HG02798 (cell line): ENCODE measurements around the gene RNF7.
"Not testable (repeated sequence)": the region's sequence is repeated elsewhere in the genome, so short reads cannot be mapped to it uniquely, and the experiment has no call there.

Source experiments
- ATAC-seq: cut with Tn5 transposase; IDR thresholded peaks from one replicate; pipeline ENCODE4 v1.9.1; 2021; ENCODE audit warnings: mild to moderate bottlenecking; ENCODE audit not compliant: unreplicated experiment, poor library complexity

The RNF7 gene

DNA sequence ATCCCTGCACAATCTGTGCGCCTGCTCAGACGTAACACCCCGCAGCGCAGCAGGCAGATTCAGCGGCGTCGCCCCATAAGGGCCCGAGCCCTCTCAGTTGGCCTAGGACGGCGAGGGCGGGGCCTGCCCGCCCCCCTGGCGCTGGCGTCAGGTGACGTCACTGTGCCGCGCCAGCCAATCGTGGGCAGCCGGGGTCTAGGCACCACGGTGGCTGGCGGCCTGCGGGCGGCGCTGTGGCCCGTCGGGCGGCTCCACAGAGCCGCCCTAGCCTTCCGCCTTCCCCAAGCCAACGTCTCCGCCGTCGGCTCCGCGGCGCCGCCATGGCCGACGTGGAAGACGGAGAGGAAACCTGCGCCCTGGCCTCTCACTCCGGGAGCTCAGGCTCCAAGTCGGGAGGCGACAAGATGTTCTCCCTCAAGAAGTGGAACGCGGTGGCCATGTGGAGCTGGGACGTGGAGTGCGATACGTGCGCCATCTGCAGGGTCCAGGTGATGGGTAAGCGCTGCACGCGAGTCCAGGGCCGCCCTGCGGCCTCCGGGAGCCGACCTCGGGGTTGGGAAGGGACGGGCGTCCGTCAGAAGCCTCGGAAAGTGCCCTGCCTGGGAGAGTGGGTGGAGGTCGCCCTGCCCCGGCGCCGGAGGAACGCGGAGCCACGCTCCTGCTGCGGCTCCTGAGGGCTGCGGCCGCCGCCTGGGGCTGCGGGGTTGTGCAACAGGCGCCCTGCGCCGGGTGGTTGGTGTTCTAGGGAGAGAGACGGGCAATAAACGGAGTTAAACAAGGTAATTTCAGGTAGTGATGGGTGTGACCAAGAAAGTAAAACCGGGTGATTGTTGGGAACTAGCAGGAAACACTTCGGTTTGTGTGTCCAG lies at the start of gene RNF7:
Gene RNF7 (plus strand): TSS at position 277 of the 869 bp plus-strand sequence. CDS start 44 bp downstream, at position 321.
- ATAC-seq, result peak; percentile 96

DNA sequence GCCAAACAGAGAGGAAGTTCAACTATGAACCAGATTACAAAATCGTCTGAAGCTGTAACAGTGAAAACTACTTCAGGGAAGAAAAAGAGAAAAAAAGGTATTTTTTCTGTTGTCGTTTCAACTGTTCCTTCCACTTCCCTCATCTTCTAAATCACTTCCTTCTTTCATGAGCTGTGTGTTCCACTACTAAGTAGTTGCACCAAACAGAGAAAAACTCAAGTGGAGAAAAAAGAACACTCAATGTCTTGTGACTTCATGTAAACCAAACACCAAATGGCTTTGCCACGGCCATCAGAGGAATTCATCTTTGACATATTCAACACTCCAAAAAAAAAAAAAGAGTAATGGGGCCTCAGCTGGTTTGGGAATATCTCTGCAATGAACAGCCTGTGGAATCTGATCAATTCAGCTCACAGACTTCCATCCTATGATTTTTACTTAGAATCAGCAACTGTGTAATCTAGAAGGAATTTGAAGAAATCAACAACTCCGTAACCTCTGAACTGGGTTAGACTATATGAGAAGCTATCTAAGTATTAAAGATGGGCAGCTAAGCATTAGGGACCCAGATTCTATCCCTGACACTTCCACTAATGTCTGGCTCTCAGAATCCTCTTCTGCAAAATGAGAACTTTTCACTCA lies 47.5 kb upstream of the RNF7 start:
- ATAC-seq, result no peak

DNA sequence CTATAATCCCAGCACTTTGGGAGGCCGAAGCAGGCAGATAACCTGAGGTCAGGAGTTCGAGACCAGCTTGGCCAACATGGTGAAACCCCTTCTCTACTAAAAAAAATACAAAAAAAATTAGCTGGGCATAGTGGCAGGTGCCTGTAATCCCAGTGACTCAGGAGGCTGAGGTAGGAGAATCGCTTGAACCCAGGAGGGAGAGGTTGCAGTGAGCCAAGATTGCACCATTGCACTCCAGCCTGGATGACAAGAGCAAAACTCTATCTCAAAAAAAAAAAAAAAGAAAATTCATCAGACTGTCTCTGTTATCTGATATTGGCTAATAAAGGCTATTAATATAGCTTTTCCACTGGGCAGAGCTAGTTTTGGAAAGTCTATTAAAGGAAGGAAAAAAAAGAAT lies 46.6 kb upstream of the RNF7 start:
- not testable (repeated sequence) for ATAC-seq

- ATAC-seq, result not testable (repeated sequence)
Observed at GRCh38 chr3:141692973-141693372, 45.1 kb upstream of the RNF7 start.

- no peak for ATAC-seq
Observed at GRCh38 chr3:141699324-141699723, 38.8 kb upstream of the RNF7 start.

DNA sequence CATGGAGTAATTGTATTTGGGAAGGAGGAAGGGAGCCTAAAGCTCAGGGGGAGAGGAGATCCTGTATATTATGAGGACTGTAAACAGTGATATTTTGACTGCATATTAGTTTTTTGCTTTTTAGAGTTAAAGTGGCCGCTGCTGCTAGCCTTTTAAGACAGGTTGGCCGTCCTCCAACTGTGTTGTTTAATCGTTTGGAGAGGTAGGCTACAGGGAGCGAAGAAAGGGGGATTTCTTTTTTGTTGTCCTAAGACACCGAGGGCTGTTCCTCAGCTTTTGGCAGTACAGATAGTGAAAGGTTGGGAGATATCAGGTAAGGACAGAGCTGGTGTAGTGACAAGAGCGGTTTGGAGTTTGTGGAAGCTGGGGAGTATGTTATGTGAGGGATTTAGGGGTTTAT lies 38.2 kb upstream of the RNF7 start:
- ATAC-seq, result no peak

DNA sequence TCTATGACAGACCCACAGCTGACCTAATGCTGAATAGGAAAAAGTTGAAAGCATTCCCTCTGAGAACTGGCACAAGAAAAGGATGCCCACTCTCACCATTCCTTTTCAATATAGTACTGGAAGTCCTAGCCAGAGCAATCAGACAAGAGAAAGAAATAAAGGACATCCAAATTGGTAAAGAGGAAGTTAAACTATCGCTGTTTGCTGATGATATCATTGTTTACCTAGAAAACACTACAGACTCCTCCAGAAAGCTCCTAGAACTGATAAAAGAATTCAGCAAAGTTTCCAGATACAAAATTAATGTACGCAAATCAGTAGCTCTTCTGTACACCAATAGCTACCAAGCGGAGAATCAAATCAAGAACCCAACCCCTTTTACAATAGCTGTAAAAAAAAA lies 34.7 kb upstream of the RNF7 start:
- not testable (repeated sequence) for ATAC-seq

DNA sequence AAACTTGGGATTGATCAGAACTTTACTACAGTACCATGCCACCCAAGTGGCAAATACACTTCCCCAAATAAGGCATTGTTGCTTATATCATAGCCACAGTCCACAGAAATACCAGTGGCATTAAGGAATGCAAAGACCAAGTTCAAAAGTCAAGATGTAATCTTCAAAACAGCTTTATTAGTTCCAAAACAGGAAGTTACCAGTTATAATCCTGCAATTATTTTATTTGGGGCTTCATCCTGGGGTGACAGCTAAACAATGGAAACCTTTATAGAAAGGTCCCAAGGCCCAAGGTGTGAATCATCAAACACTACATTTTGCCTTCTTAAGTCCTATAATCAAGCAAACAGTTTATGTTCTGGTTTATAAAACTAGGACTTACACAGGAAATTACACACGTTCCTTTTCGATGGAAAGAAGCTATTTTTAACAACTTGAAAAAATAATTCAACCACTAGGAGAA lies 30.3 kb upstream of the RNF7 start:
- no peak for ATAC-seq

- no peak for ATAC-seq
Observed at GRCh38 chr3:141708367-141708766, 29.7 kb upstream of the RNF7 start.

GRCh38 chr3:141709126-141709770 lies 28.9 kb upstream of the RNF7 start:
- no peak for ATAC-seq

- ATAC-seq, result no peak
Observed at GRCh38 chr3:141710121-141710520, 28.0 kb upstream of the RNF7 start.

DNA sequence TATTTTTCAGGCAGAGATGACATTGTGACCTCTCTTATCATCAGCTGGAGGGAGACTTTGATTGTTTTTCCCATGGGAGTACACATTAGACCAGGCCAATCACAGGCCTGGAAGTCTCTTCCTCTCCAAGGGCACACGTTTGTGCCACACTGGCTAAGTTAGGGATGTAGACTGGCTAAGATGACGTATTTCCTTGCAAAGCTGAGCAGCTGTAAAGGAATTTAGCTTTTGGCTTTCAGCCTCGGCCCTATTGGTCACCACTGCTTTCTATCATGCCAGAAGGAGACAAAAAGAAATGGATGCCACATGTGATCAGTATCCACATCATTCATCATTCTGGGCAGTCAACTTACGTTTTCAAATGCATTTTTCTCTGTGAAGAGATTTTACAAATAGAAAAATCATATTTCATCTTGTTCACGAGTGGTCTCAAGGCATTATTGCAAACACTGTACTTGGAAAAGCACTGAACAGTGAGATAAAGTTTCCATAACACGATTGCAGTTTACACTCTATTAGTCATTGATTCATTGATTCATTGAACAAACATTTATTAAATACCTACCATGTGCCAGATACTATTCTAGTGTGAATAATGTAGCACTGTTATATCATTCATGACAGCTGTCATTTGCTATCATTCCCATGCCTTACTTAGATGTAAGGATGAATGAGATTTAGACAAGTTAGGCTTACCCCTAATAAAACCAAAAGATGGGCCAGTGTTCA lies 27.0 kb upstream of the RNF7 start:
- no peak for ATAC-seq

DNA sequence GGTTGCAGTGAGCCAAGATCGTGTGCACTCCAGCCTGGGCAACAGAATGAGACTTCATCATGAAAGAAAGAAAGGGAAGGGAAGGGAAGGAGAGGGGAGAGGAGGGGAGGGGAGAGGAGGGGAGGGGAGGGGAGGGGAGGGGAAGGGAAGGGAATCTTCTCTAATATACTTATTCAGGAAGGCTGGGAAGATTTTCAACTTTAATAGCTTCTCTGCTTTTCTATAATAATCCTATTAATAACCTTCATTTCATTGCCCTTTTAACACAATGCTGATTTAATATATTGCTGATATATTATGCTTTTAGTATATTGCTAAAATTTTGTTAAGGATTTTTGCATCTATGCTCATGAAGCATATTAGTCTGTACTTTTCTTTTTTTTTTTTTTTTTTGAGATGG lies 23.4 kb upstream of the RNF7 start:
- no peak for ATAC-seq

DNA sequence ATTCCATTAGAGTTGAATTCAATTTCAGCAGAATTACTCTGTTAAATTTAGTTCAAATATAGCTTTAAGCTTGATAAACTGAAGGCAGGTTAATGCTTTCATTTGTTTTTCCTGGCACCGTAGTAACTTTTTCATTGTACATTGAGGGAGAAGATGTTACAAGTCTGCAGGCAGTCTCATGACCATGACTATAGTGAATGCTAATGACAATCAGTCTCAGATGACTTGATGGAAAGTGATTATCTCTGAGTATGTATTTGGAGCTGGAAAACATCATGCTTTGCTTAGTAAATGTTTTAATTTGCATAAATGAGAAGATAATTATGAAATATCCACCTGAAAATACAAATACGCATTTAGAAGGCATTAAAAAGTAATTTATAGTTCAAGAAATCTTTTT lies 16.0 kb upstream of the RNF7 start:
- ATAC-seq, result no peak

DNA sequence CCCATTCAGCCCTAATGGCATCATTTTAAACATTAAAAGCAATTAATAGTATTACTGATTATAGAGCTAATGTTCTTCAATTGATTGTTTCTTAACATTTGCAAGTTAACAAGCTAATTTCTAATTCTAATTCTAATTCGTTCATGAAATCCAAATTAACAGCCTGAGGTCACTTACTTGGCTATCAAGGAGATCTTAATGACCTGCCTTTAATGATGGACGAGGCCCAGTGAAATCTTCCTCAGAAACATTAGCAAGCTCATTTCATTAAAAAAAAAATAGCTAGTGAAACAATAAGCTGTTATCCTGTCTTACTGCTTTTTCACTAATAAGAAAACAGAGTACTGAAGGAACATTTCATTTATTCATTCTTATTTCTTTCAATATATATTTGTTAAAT lies 15.4 kb upstream of the RNF7 start:
- ATAC-seq, result no peak

GRCh38 chr3:141723255-141723654 lies 14.8 kb upstream of the RNF7 start:
- ATAC-seq, result no peak

GRCh38 chr3:141724186-141724585 lies 13.9 kb upstream of the RNF7 start:
- ATAC-seq, result no peak

GRCh38 chr3:141725036-141725435 lies 13.1 kb upstream of the RNF7 start:
- ATAC-seq, result no peak

GRCh38 chr3:141726483-141726882 lies 11.6 kb upstream of the RNF7 start:
- ATAC-seq, result no peak

DNA sequence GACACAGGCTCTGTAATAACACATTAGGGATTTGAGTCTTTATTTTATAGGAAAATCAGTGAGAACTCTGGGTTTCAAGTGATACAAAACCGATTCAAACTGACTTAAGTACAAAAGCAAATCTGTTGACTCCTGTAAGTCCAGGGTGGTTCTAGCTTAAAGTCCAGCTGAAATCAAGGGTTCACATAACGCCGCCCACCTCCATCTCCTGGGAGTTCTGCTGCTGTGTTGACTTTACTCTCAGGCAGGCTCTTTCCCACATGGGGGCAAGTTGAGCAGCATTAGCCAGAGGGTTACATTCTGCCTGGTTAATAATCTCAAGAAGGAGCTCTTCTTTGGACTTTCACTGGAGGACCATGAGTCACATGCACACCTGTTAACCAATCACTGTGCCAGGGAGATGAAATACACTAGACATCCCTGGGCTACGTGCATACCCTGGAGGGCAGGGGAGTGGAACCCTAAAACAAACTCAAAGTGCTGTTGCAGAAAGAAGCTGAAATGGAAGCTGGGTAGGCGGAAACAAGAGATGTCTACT lies 9.7 kb upstream of the RNF7 start:
- ATAC-seq, result no peak
